CD8-positive, alpha-beta memory T cell (primary cell): ENCODE measurements around the gene BBS9. TPM values are rescaled to one million over a fixed set of nuclear protein-coding genes. Genes with fewer than 3 reads are reported as not detected.
A peak's percentile ranks its signal among the peaks of the same experiment; 100 is the strongest.

Source experiments
- CTCF ChIA-PET: fragments of 350-600 bp; sonication (Branson Sonifier 250); formaldehyde crosslinking; loops from one replicate; lab custom pipeline; 2021; ENCODE audit warnings: antibody characterized with exemption; lab: Charles Lee
- POLR2A ChIA-PET: fragments of 350-600 bp; sonication (Branson Sonifier 250); formaldehyde crosslinking; loops from one replicate; lab custom pipeline; 2021; ENCODE audit warnings: antibody characterized with exemption; lab: Charles Lee
- DNase-seq, 5 donors: peaks; one replicate each; pipeline versions ENCODE4 v3.0.0 to v3.0.0-alpha.2; 2020 to 2022; ENCODE audit warnings: mixed read lengths in 1 of 5
- H3K27ac ChIP-seq: one replicate; pipeline ENCODE4 v1.7.0; 2013; ENCODE audit warnings: low read depth, mild to moderate bottlenecking, low read length, moderate library complexity
- H3K27me3 ChIP-seq: 2 replicates; pipeline ENCODE4 v1.7.0; 2013; ENCODE audit warnings: low read length, mild to moderate bottlenecking; ENCODE audit not compliant: insufficient read depth, poor library complexity, severe bottlenecking
- H3K36me3 ChIP-seq: 2 replicates; pipeline ENCODE4 v1.7.0; 2013; ENCODE audit warnings: mild to moderate bottlenecking, low read length, moderate library complexity; ENCODE audit not compliant: insufficient read depth
- H3K4me1 ChIP-seq: 2 replicates; pipeline ENCODE4 v1.7.0; 2013; ENCODE audit warnings: mild to moderate bottlenecking, low read length, moderate library complexity; ENCODE audit not compliant: insufficient read depth
- H3K4me3 ChIP-seq: 2 replicates; pipeline ENCODE4 v1.7.0; 2013; ENCODE audit warnings: mild to moderate bottlenecking, low read length
- H3K9me3 ChIP-seq: 2 replicates; pipeline ENCODE4 v1.7.0; 2013; ENCODE audit warnings: mild to moderate bottlenecking, low read length
- H3K27ac Mint-ChIP-seq, 8 donors: one replicate each; pipeline ENCODE4 v1.8.0; 2020 to 2021; ENCODE audit warnings: mixed read lengths in 8 of 8, mild to moderate bottlenecking in 6 of 8, inconsistent platforms in 3 of 8, moderate library complexity in 3 of 8
- H3K27me3 Mint-ChIP-seq, 2 donors: one replicate each; pipeline ENCODE4 v1.8.0; 2020 to 2021; ENCODE audit warnings: mixed read lengths in 2 of 2, mild to moderate bottlenecking in 1 of 2, moderate library complexity in 1 of 2
- H3K36me3 Mint-ChIP-seq, 3 donors: one replicate each; pipeline ENCODE4 v1.8.0; 2020 to 2021; ENCODE audit warnings: mixed read lengths in 3 of 3, inconsistent platforms in 1 of 3, mild to moderate bottlenecking in 1 of 3
- H3K4me1 Mint-ChIP-seq, 3 donors: one replicate each; pipeline ENCODE4 v1.8.0; 2020 to 2021; ENCODE audit warnings: mixed read lengths in 3 of 3, inconsistent platforms in 1 of 3, mild to moderate bottlenecking in 1 of 3
- H3K4me3 Mint-ChIP-seq, 7 donors: one replicate each; pipeline ENCODE4 v1.8.0; 2020 to 2021; ENCODE audit warnings: mixed read lengths in 7 of 7, mild to moderate bottlenecking in 6 of 7, moderate library complexity in 4 of 7, inconsistent platforms in 2 of 7
- H3K9me3 Mint-ChIP-seq, 5 donors: one replicate each; pipeline ENCODE4 v1.8.0; 2020 to 2022; ENCODE audit warnings: mixed read lengths in 5 of 5, mild to moderate bottlenecking in 3 of 5, moderate library complexity in 2 of 5, inconsistent platforms in 1 of 5
- polyA plus RNA-seq: library from polyadenylated mRNA; unstranded; fragments of 300-500 nt; fragmentation: Illumina TruSeq; gene quantifications from one replicate; pipeline ENCODE4 v1.2.3, GENCODE V29; 2021
- total RNA-seq, 2 experiments: library from RNA; stranded (reverse); gene quantifications; one replicate each; pipeline ENCODE4 v1.2.3, GENCODE V29; 2021

The BBS9 gene
- total and polyA plus RNA-seq, 3 experiments from 2014 or later, result 10.0 to 14.6 (median 11.1) TPM

GRCh38 chr7:33109005-33109757 lies 20.2 kb upstream of the BBS9 start, which contains the start of gene RP9:
Gene RP9 (minus strand): TSS chr7:33109404. CDS start chr7:33109372, 32 bp downstream.
- Mint-ChIP-seq H3K4me1 (peaks cover 32 to 55% (median 50%) of the 10 kb centered on the region in 3 donors), H3K27me3 (peaks cover 3 to 14% of the 10 kb centered on the region in 2 donors), H3K27ac (peak within 1 kb of the TSS; percentile 34 to 92 (median 83)), H3K4me3 (peak within 1 kb of the TSS; percentile 76 to 92 (median 84)), H3K9me3 (no peaks in the 10 kb centered on the region), H3K36me3 (peaks cover 0 to 4% (median 0%) of the 10 kb centered on the region in 3 donors)
- Histone ChIP-seq H3K9me3 (no peaks in the 10 kb centered on the region), H3K4me1 (peaks cover 26% of the 10 kb centered on the region), H3K4me3 (peak within 1 kb of the TSS; percentile 82), H3K36me3 (no peaks in the 10 kb centered on the region), H3K27me3 (no peaks in the 10 kb centered on the region), H3K27ac (peak within 1 kb of the TSS; percentile 74)
- ChIA-PET POLR2A (interaction anchor here (0.7 to 2.0 kb wide), 4 partner anchors 21 to 216 kb away, joined by 3 to 7 read pairs (median 4); partner anchors contain the start of genes BBS9 and NT5C3A), CTCF (interaction anchor here (0.6 to 3.2 kb wide), 27 partner anchors 9 to 824 kb away, joined by 3 to 22 read pairs (median 6); partner anchors contain the start of genes BBS9, KBTBD2 and NT5C3A)
- peak; percentile 66 to 82 (median 78) for DNase-seq

GRCh38 chr7:33109758-33110238 lies 19.6 kb upstream of the BBS9 start:
- H3K27ac ChIP-seq, result no peak overlapping the region
- no peaks in the 10 kb centered on the region for H3K27me3 ChIP-seq
- H3K36me3 ChIP-seq, result no peaks in the 10 kb centered on the region
- ChIA-PET POLR2A (interaction anchor here (0.7 to 2.0 kb wide), 4 partner anchors 16 to 69 kb away, joined by 3 to 7 read pairs (median 4); partner anchors contain the start of genes BBS9 and NT5C3A), CTCF (interaction anchor here (0.7 to 3.2 kb wide), 10 partner anchors 15 to 263 kb away, joined by 3 to 22 read pairs (median 8); partner anchors contain the start of genes BBS9, KBTBD2 and NT5C3A)
- peaks cover 0 to 2% (median 0%) of the 10 kb centered on the region in 3 donors for H3K36me3 Mint-ChIP-seq
- peak overlapping the region; percentile 69 to 86 (median 73) for H3K4me3 Mint-ChIP-seq
- H3K9me3 Mint-ChIP-seq, result no peaks in the 10 kb centered on the region
- no peaks in the 10 kb centered on the region for H3K9me3 ChIP-seq
- peaks cover 27 to 49% (median 46%) of the 10 kb centered on the region in 3 donors for H3K4me1 Mint-ChIP-seq
- H3K27ac Mint-ChIP-seq, result peak overlapping the region in 4 of 8 donors; percentile 10 to 58 (median 28)
- no peak for DNase-seq
- H3K27me3 Mint-ChIP-seq, result peaks cover 9 to 18% of the 10 kb centered on the region in 2 donors
- peak overlapping the region; percentile 55 for H3K4me3 ChIP-seq
- peaks cover 26% of the 10 kb centered on the region for H3K4me1 ChIP-seq

- H3K36me3 ChIP-seq, result no peaks in the 10 kb centered on the region
- H3K27me3 ChIP-seq, result no peaks in the 10 kb centered on the region
- no peaks in the 10 kb centered on the region for H3K9me3 Mint-ChIP-seq
- H3K27me3 Mint-ChIP-seq, result peaks cover 10 to 20% of the 10 kb centered on the region in 2 donors
- no peak overlapping the region for H3K4me3 ChIP-seq
- peaks cover 20% of the 10 kb centered on the region for H3K4me1 ChIP-seq
- H3K9me3 ChIP-seq, result no peaks in the 10 kb centered on the region
- ChIA-PET CTCF (no interaction called here), POLR2A (no interaction called here)
- no peak overlapping the region for H3K27ac Mint-ChIP-seq
- DNase-seq, result no peak
- peaks cover 0 to 2% (median 0%) of the 10 kb centered on the region in 3 donors for H3K36me3 Mint-ChIP-seq
- H3K4me3 Mint-ChIP-seq, result peak overlapping the region in 1 of 7 donors; percentile 29
- peaks cover 16 to 30% (median 30%) of the 10 kb centered on the region in 3 donors for H3K4me1 Mint-ChIP-seq
- no peak overlapping the region for H3K27ac ChIP-seq
Measured at GRCh38 chr7:33111614-33112013, 17.8 kb upstream of the BBS9 start.

GRCh38 chr7:33114976-33115375 lies 14.4 kb upstream of the BBS9 start:
- POLR2A ChIA-PET, result no interaction called here
- H3K27ac Mint-ChIP-seq, result no peak overlapping the region
- H3K36me3 ChIP-seq, result no peaks in the 10 kb centered on the region
- H3K27me3 Mint-ChIP-seq, result peaks cover 27 to 42% of the 10 kb centered on the region in 2 donors
- no peak overlapping the region for H3K27ac ChIP-seq
- no peak for DNase-seq
- H3K4me3 ChIP-seq, result no peak overlapping the region
- no peaks in the 10 kb centered on the region for H3K9me3 ChIP-seq
- H3K4me1 Mint-ChIP-seq, result peaks cover 0 to 4% (median 4%) of the 10 kb centered on the region in 3 donors
- H3K36me3 Mint-ChIP-seq, result peaks cover 1 to 7% (median 4%) of the 10 kb centered on the region in 3 donors
- H3K9me3 Mint-ChIP-seq, result peaks cover 4 to 14% (median 13%) of the 10 kb centered on the region in 5 donors
- peak overlapping the region in 1 of 7 donors; percentile 44 for H3K4me3 Mint-ChIP-seq
- no peaks in the 10 kb centered on the region for H3K4me1 ChIP-seq
- H3K27me3 ChIP-seq, result no peaks in the 10 kb centered on the region
- CTCF ChIA-PET, result no interaction called here

- ChIA-PET POLR2A (no interaction called here), CTCF (no interaction called here)
- H3K27me3 Mint-ChIP-seq, result peaks cover 43 to 53% of the 10 kb centered on the region in 2 donors
- Histone ChIP-seq H3K27me3 (no peaks in the 10 kb centered on the region), H3K9me3 (no peaks in the 10 kb centered on the region), H3K36me3 (no peaks in the 10 kb centered on the region), H3K27ac (no peak overlapping the region), H3K4me3 (no peak overlapping the region), H3K4me1 (no peaks in the 10 kb centered on the region)
- H3K36me3 Mint-ChIP-seq, result peaks cover 1 to 7% (median 4%) of the 10 kb centered on the region in 3 donors
- H3K4me1 Mint-ChIP-seq, result no peaks in the 10 kb centered on the region
- peaks cover 6 to 14% (median 13%) of the 10 kb centered on the region in 5 donors for H3K9me3 Mint-ChIP-seq
- H3K4me3 Mint-ChIP-seq, result no peak overlapping the region
- H3K27ac Mint-ChIP-seq, result no peak overlapping the region
- DNase-seq, result no peak
Measured at GRCh38 chr7:33118383-33118782, 11.0 kb upstream of the BBS9 start.

- Histone ChIP-seq H3K4me3 (no peak overlapping the region), H3K9me3 (no peaks in the 10 kb centered on the region), H3K4me1 (peaks cover 7% of the 10 kb centered on the region), H3K36me3 (no peaks in the 10 kb centered on the region), H3K27ac (no peak overlapping the region), H3K27me3 (no peaks in the 10 kb centered on the region)
- Mint-ChIP-seq H3K36me3 (peaks cover 0 to 10% (median 0%) of the 10 kb centered on the region in 3 donors), H3K27me3 (peaks cover 8 to 16% of the 10 kb centered on the region in 2 donors), H3K4me3 (no peak overlapping the region), H3K9me3 (no peaks in the 10 kb centered on the region), H3K27ac (no peak overlapping the region), H3K4me1 (peaks cover 20 to 31% (median 25%) of the 10 kb centered on the region in 3 donors)
- CTCF ChIA-PET, result interaction anchor here (1.4 to 1.5 kb wide), 2 partner anchors 19 to 281 kb away, joined by 3 read pairs; no protein-coding TSS in a partner anchor
- DNase-seq, result no peak
- POLR2A ChIA-PET, result no interaction called here
Measured at GRCh38 chr7:33127085-33127484, 2.3 kb upstream of the BBS9 start.

- Histone ChIP-seq H3K4me1 (peaks cover 7% of the 10 kb centered on the region), H3K27ac (peak overlapping the region; percentile 80), H3K27me3 (no peaks in the 10 kb centered on the region), H3K9me3 (no peaks in the 10 kb centered on the region), H3K36me3 (no peaks in the 10 kb centered on the region), H3K4me3 (peak overlapping the region; percentile 86)
- ChIA-PET CTCF (interaction anchor here (0.6 to 1.9 kb wide), 2 partner anchors 21 to 282 kb away, joined by 3 to 7 read pairs; no protein-coding TSS in a partner anchor), POLR2A (interaction anchor here (1.6 kb wide), 1 partner anchor 238 kb away, joined by 9 read pairs; no protein-coding TSS in a partner anchor)
- H3K36me3 Mint-ChIP-seq, result peaks cover 0 to 11% (median 4%) of the 10 kb centered on the region in 3 donors
- peak overlapping the region; percentile 82 to 98 (median 96) for H3K27ac Mint-ChIP-seq
- H3K27me3 Mint-ChIP-seq, result peaks cover 0 to 8% of the 10 kb centered on the region in 2 donors
- H3K9me3 Mint-ChIP-seq, result peaks cover 0 to 1% (median 0%) of the 10 kb centered on the region in 5 donors
- peak overlapping the region; percentile 95 to 98 (median 97) for H3K4me3 Mint-ChIP-seq
- DNase-seq, result no peak
- H3K4me1 Mint-ChIP-seq, result peaks cover 24 to 39% (median 30%) of the 10 kb centered on the region in 3 donors
Measured at GRCh38 chr7:33128631-33128989, 754 bp upstream of the BBS9 start.
